GM21717 (cell line): ENCODE results near the gene CPNE6.

ENCODE experiments used
- ATAC-seq: cut with Tn5 transposase; IDR thresholded peaks from one replicate; pipeline ENCODE4 v1.9.1; 2021; ENCODE audit warnings: mild to moderate bottlenecking, moderate library complexity; ENCODE audit not compliant: unreplicated experiment

CPNE6 gene

GRCh38 chr14:24068711-24069410 is 2.5 kb upstream of the CPNE6 start:
- ATAC-seq = no peak

- ATAC-seq = no peak
Measured at GRCh38 chr14:24069411-24069735, 2.0 kb upstream of the CPNE6 start.

- no peak for ATAC-seq
Measured at GRCh38 chr14:24070285-24071143, 848 bp upstream of the CPNE6 start.

GRCh38 chr14:24071836-24072430 is 571 bp downstream of the CPNE6 start:
- no peak for ATAC-seq

GRCh38 chr14:24072436-24072835 is 1.1 kb downstream of the CPNE6 start:
- no peak for ATAC-seq

- no peak for ATAC-seq
Measured at GRCh38 chr14:24072881-24073877, 1.8 kb downstream of the CPNE6 start.

GRCh38 chr14:24074625-24075484 is 3.5 kb downstream of the CPNE6 start:
- ATAC-seq = no peak

- no peak for ATAC-seq
Measured at GRCh38 chr14:24075485-24076301, 4.3 kb downstream of the CPNE6 start.

- ATAC-seq = no peak
Measured at GRCh38 chr14:24076302-24076601, 4.9 kb downstream of the CPNE6 start.

GRCh38 chr14:24077086-24077485 is 5.7 kb downstream of the CPNE6 start:
- ATAC-seq = no peak

GRCh38 chr14:24078146-24078545 is 6.8 kb downstream of the CPNE6 start:
- ATAC-seq = no peak

GRCh38 chr14:24079491-24080141 is 8.3 kb downstream of the CPNE6 start:
- ATAC-seq = no peak

- no peak for ATAC-seq
Measured at GRCh38 chr14:24080142-24080530, 8.8 kb downstream of the CPNE6 start.

- peak; percentile 80 for ATAC-seq
Measured at GRCh38 chr14:24080888-24081738, 9.8 kb downstream of the CPNE6 start.

GRCh38 chr14:24081739-24082211 is 10.4 kb downstream of the CPNE6 start:
- no peak for ATAC-seq

- no peak for ATAC-seq
Measured at GRCh38 chr14:24082411-24083080, 11.2 kb downstream of the CPNE6 start.

GRCh38 chr14:24083462-24083861 is 12.1 kb downstream of the CPNE6 start:
- ATAC-seq = no peak
